Measurements from ENCODE around the gene REEP1.

The REEP1 gene

DNA sequence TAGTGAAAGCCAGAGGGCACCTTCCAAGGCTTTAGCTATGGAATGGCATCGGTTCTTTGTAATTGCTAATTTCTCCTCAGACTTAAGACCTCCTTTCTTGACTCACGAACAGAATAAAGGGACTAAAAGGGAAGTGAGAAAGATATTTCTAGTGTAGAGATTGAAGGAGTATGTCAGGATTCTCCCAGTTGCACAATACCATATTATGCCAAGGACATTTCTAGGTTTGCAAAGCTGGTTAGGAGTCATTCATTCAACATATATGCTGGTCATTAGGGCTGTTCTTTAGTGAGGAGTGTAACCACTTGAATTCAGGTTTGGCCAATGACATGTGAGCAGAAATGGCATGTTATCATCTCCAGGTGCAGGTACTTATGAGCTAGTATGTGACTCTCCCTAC lies 7.4 kb downstream of the REEP1 start:
- Histone ChIP-seq H3K4me3 (ENCODE audit: low read depth, low read length) (no peak overlapping the region), H3K27ac (ENCODE audit: low read depth, low read length) (no peak overlapping the region), H3K9me3 (ENCODE audit: control insufficient read depth, insufficient read depth, low read length) (no peaks in the 10 kb centered on the region), H3K9ac (ENCODE audit: low read depth, low read length) (no peak overlapping the region), H3K27me3 (ENCODE audit: control insufficient read depth, insufficient read depth, low read length) (peaks cover 14% of the 10 kb centered on the region), H3K4me1 (ENCODE audit: control insufficient read depth, insufficient read depth, low read length) (no peaks in the 10 kb centered on the region), H3K36me3 (ENCODE audit: control insufficient read depth, insufficient read depth, low read length) (no peaks in the 10 kb centered on the region)

DNA sequence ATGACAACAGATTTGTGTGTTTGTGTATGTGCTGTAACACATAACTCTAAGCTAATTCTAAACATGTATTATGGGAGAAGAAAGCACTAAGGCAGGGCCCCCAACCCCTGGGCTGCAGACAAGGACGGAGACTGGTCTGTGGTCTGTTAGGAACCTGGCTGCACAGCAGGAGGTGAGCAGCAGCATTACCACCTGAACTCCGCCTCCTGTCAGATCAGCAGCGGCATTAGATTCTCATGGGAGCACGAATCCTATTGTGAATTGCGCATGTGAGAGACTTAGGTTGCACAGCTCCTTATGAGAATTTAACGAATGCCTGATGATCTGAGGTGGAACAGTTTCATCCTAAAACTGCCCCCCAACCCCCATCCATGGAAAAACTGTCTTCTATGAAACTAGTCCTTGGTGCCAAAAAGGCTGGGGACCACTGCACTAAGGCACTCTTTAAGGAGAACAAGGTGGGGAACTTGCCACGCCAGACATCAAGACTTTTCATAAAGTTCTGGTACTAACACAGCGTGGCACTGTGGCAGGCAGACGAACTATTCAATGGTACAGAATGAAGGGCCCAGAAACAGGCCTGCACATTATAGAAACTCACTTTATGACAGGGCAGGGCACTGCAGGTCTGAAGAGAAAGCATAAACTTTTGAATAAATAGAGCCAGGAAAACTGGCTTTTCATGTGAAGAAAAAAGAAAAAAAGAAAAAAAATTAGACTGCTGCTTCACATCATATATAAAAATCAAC lies 14.0 kb downstream of the REEP1 start:
- Histone ChIP-seq H3K4me1 (ENCODE audit: control insufficient read depth, insufficient read depth, low read length) (peaks cover 11% of the 10 kb centered on the region), H3K4me3 (ENCODE audit: low read depth, low read length) (no peak overlapping the region), H3K27ac (ENCODE audit: low read depth, low read length) (no peak overlapping the region), H3K36me3 (ENCODE audit: control insufficient read depth, insufficient read depth, low read length) (no peaks in the 10 kb centered on the region), H3K27me3 (ENCODE audit: control insufficient read depth, insufficient read depth, low read length) (peaks cover 16% of the 10 kb centered on the region), H3K9me3 (ENCODE audit: control insufficient read depth, insufficient read depth, low read length) (no peaks in the 10 kb centered on the region), H3K9ac (ENCODE audit: low read depth, low read length) (no peak overlapping the region)

DNA sequence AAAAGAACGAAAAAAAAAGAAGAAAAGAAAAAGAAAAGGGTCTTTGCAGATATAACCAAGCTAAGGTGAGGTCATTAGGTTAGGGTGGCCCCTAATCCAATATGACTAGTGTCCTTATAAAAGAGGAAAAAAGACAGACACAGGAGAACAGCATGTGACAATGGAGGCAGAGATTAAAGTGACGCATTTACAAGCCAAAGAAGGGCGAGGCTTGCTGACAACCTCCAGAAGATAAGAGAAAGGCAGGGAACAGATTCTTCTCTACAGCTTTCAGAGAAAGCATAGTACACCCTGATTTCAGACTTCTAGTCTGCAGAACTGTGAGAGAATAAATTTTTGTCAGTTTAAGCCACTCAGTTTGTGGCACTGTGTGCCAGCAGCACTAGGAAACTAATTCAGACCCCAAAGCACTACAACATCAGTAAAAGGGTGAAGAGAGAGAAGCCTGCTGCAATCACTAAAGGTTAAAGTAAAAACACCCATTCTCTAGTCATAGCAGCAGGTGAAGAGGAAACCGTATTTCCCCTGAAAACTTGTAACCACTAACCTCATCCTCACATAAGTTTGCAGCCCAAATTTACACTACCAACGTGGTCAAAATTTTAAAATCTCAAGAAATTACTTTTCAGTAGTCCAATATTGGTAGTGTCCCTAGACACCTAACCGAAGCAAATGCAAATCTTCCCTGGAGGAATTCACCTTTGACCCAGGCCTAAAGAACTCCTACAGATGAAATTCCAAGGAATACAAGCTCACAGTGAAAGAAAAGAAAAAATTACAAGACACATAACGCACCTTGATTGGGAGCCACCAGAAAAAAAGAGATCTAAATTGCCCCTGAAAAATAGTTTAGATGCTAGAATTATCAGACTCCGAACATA lies 17.5 kb downstream of the REEP1 start:
- H3K4me3 ChIP-seq (ENCODE audit: low read depth, low read length): no peak overlapping the region
- H3K27ac ChIP-seq (ENCODE audit: low read depth, low read length): peak overlapping the region; percentile 14
- no peaks in the 10 kb centered on the region for H3K36me3 ChIP-seq (ENCODE audit: control insufficient read depth, insufficient read depth, low read length)
- peaks cover 16% of the 10 kb centered on the region for H3K27me3 ChIP-seq (ENCODE audit: control insufficient read depth, insufficient read depth, low read length)
- no peak overlapping the region for H3K9ac ChIP-seq (ENCODE audit: low read depth, low read length)
- no peaks in the 10 kb centered on the region for H3K9me3 ChIP-seq (ENCODE audit: control insufficient read depth, insufficient read depth, low read length)
- peaks cover 11% of the 10 kb centered on the region for H3K4me1 ChIP-seq (ENCODE audit: control insufficient read depth, insufficient read depth, low read length)

DNA sequence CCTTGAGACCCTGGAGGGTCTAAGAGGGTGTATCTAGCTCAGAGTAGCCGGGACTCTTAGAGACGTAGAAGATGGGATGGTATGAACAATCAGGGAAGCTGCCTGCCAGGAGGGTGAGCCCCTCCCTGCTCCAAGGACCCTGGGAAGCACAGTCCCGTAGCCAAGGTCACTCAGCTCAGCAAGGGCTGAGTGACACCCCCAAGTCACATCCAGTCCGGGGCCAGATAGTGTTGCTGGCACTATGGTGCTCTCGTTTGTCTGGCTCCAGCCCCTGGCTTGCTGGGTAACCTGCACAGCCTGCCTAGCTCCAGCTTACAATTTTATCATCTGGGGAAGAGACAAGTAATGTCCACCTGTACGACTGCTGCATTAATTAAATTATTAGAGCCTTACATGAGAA lies 22.3 kb downstream of the REEP1 start:
- H3K27ac ChIP-seq (ENCODE audit: low read depth, low read length): no peak overlapping the region
- H3K4me3 ChIP-seq (ENCODE audit: low read depth, low read length): no peak overlapping the region
- H3K27me3 ChIP-seq (ENCODE audit: control insufficient read depth, insufficient read depth, low read length): no peaks in the 10 kb centered on the region
- peaks cover 1% of the 10 kb centered on the region for H3K4me1 ChIP-seq (ENCODE audit: control insufficient read depth, insufficient read depth, low read length)
- no peak overlapping the region for H3K9ac ChIP-seq (ENCODE audit: low read depth, low read length)
- H3K9me3 ChIP-seq (ENCODE audit: control insufficient read depth, insufficient read depth, low read length): no peaks in the 10 kb centered on the region
- H3K36me3 ChIP-seq (ENCODE audit: control insufficient read depth, insufficient read depth, low read length): no peaks in the 10 kb centered on the region

DNA sequence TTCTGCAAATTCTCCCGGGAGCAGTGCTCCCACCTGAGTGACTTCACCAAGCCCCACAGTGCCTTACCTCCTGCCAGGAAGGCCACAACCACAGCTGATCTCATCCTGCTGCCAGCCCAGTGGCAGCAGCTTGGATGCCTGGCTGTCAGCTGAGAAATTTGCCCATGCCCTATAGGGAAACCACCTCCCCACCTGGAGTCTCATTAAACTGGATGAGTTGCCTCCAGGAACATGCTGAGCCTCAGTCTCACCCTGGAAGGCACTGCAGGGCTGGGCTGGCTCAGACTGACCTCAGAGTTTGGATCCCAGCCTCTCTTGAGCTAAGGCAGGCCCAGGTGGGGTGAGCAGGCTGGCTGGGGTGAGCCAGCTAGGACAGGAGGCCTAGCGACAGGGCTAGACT lies 23.3 kb downstream of the REEP1 start:
- H3K27ac ChIP-seq (ENCODE audit: low read depth, low read length): no peak overlapping the region
- no peaks in the 10 kb centered on the region for H3K27me3 ChIP-seq (ENCODE audit: control insufficient read depth, insufficient read depth, low read length)

DNA sequence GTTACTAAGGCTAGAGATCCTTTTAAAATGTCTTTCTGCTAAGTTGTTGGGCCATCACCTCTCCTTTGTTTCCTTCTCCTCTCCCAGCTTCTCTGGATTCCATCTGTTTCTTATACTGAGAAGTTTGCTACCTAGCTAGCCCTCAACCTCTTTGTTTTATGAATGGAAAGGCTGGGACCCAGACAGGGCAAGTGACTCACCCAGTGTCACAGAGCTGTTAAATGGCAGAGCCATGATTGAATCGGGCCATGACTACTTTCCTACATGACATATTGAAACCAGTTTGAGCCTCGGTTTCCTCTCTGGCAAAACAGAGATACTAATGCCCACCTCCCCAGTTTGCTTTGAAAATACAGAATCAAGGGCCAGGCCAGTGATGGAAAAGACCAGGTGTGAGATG lies 24.1 kb downstream of the REEP1 start:
- no peak overlapping the region for H3K4me3 ChIP-seq (ENCODE audit: low read depth, low read length)
- no peak overlapping the region for H3K9ac ChIP-seq (ENCODE audit: low read depth, low read length)
- no peaks in the 10 kb centered on the region for H3K4me1 ChIP-seq (ENCODE audit: control insufficient read depth, insufficient read depth, low read length)
- H3K27ac ChIP-seq (ENCODE audit: low read depth, low read length): no peak overlapping the region
- no peaks in the 10 kb centered on the region for H3K9me3 ChIP-seq (ENCODE audit: control insufficient read depth, insufficient read depth, low read length)
- no peaks in the 10 kb centered on the region for H3K27me3 ChIP-seq (ENCODE audit: control insufficient read depth, insufficient read depth, low read length)
- no peaks in the 10 kb centered on the region for H3K36me3 ChIP-seq (ENCODE audit: control insufficient read depth, insufficient read depth, low read length)

More for the DNA sequence above, 23.3 kb downstream of the REEP1 start:
- H3K9ac ChIP-seq (ENCODE audit: low read depth, low read length): no peak overlapping the region
- no peak overlapping the region for H3K4me3 ChIP-seq (ENCODE audit: low read depth, low read length)
- H3K9me3 ChIP-seq (ENCODE audit: control insufficient read depth, insufficient read depth, low read length): no peaks in the 10 kb centered on the region
- H3K36me3 ChIP-seq (ENCODE audit: control insufficient read depth, insufficient read depth, low read length): no peaks in the 10 kb centered on the region
- no peaks in the 10 kb centered on the region; the same call in 1 of the 2 replicates for H3K4me1 ChIP-seq (ENCODE audit: control insufficient read depth, insufficient read depth, low read length)

DNA sequence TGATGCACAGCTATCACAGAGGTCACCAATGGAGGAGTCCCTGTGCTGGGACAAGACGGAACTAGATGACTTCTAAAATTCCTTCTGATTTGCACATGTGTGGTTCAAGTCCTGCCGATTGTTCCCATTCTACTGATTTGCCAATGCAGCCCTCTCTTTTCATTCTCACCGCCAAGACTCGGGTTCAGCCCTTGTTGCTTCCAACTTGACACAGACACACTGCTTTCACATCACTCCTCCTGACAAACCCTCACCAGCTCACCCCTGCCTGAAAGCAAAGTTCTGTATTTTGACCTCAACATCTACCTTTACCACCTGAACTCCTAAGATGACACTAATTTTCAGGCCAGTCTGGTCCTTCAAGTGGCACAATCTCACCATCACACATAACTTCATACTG lies 25.5 kb downstream of the REEP1 start:
- H3K9me3 ChIP-seq (ENCODE audit: control insufficient read depth, insufficient read depth, low read length): no peaks in the 10 kb centered on the region

DNA sequence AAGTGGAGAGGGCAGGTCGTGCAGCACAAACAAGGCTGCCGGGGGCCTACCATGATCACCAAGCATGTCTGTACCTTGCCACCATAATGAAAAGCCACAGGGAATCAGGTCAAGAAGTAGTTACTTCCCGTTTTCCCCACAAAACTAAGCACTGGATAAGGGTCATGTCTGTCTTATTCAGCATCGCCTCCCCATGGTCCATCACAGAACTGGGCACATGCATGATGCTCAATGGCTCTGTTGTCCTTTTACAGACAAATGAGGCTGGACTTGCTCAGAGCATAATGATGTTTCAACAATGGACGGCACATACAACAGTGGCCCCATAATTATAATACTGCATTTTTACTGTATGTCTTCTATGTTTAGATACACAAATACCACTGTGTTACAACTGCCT lies 27.5 kb downstream of the REEP1 start:
- Histone ChIP-seq H3K36me3 (ENCODE audit: control insufficient read depth, insufficient read depth, low read length) (no peaks in the 10 kb centered on the region), H3K9me3 (ENCODE audit: control insufficient read depth, insufficient read depth, low read length) (no peaks in the 10 kb centered on the region), H3K27ac (ENCODE audit: low read depth, low read length) (no peak overlapping the region), H3K9ac (ENCODE audit: low read depth, low read length) (no peak overlapping the region), H3K27me3 (ENCODE audit: control insufficient read depth, insufficient read depth, low read length) (no peaks in the 10 kb centered on the region; the same call in 1 of the 2 replicates), H3K4me3 (ENCODE audit: low read depth, low read length) (no peak overlapping the region), H3K4me1 (ENCODE audit: control insufficient read depth, insufficient read depth, low read length) (peaks cover 3% of the 10 kb centered on the region; the same call in 1 of the 2 replicates)

More for the DNA sequence above, 25.5 kb downstream of the REEP1 start:
- Histone ChIP-seq H3K36me3 (ENCODE audit: control insufficient read depth, insufficient read depth, low read length) (no peaks in the 10 kb centered on the region), H3K4me3 (ENCODE audit: low read depth, low read length) (no peak overlapping the region), H3K27ac (ENCODE audit: low read depth, low read length) (no peak overlapping the region), H3K27me3 (ENCODE audit: control insufficient read depth, insufficient read depth, low read length) (no peaks in the 10 kb centered on the region), H3K4me1 (ENCODE audit: control insufficient read depth, insufficient read depth, low read length) (no peaks in the 10 kb centered on the region), H3K9ac (ENCODE audit: low read depth, low read length) (no peak overlapping the region)

DNA sequence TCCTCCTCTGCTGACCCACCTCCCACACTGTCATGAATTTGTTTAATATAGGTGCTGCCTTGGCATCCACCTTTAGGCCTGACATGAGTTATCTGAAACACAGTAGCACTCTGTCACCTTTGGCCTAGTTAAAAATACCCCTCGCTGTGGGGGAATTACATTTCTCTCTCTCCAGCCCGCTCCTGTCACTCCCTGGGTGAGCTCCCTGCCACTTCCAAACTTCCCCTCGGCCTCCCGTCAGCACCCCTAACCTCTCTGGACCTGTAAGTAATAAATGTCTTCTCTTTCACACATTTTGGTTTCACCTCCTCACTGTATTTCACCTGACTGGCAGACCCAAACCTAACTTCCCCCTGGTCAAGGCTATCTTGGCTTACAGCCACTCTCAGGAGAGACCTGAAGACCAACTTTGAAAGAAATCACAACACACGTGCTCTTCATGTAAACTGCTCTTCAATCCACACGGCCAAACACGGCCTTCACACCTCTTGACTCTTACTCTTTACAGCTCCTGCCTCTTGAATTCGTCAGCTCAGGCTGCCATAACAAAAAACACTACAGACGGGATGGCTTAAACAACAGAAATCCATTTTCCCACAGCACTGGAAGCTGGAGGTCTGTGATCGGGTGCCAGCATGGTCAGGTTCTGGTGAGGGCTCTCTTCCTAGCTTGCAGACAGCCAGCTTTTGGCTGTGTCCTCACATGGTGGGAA lies 28.3 kb downstream of the REEP1 start:
- Histone ChIP-seq H3K36me3 (ENCODE audit: control insufficient read depth, insufficient read depth, low read length) (no peaks in the 10 kb centered on the region), H3K27ac (ENCODE audit: low read depth, low read length) (no peak overlapping the region), H3K9me3 (ENCODE audit: control insufficient read depth, insufficient read depth, low read length) (no peaks in the 10 kb centered on the region), H3K9ac (ENCODE audit: low read depth, low read length) (no peak overlapping the region), H3K4me3 (ENCODE audit: low read depth, low read length) (no peak overlapping the region), H3K27me3 (ENCODE audit: control insufficient read depth, insufficient read depth, low read length) (no peaks in the 10 kb centered on the region; the same call in 1 of the 2 replicates), H3K4me1 (ENCODE audit: control insufficient read depth, insufficient read depth, low read length) (peaks cover 10% of the 10 kb centered on the region; the same call in 1 of the 2 replicates)

DNA sequence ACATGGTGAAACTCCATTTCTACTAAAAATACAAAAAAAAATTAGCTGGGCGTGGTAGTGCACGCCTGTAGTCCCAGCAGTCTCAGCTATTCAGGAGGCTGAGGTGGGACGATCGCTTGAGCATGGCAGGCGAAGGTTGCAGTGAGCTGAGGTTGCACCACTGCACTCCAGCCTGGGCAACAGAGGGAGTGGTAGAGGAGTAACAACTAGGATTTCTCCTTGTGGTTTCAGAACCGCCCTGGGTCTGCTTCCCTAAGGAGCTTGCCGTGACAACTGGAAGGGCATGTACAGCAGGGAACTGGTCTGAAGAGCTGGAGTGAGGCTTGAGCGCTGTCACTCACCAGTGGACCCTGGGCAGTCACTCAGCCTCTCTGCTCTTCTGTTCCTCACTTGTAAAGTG lies 29.1 kb downstream of the REEP1 start:
- no peaks in the 10 kb centered on the region for H3K36me3 ChIP-seq (ENCODE audit: control insufficient read depth, insufficient read depth, low read length)
- H3K4me1 ChIP-seq (ENCODE audit: control insufficient read depth, insufficient read depth, low read length): peaks cover 13% of the 10 kb centered on the region; the same call in 1 of the 2 replicates
- peaks cover 3% of the 10 kb centered on the region; the same call in 1 of the 2 replicates for H3K27me3 ChIP-seq (ENCODE audit: control insufficient read depth, insufficient read depth, low read length)
- no peaks in the 10 kb centered on the region for H3K9me3 ChIP-seq (ENCODE audit: control insufficient read depth, insufficient read depth, low read length)
- no peak overlapping the region for H3K4me3 ChIP-seq (ENCODE audit: low read depth, low read length)
- no peak overlapping the region for H3K9ac ChIP-seq (ENCODE audit: low read depth, low read length)
- H3K27ac ChIP-seq (ENCODE audit: low read depth, low read length): no peak overlapping the region

Data from HUES48 (cell line).